ENCODE data around the gene SNTG2.

The SNTG2 gene

DNA sequence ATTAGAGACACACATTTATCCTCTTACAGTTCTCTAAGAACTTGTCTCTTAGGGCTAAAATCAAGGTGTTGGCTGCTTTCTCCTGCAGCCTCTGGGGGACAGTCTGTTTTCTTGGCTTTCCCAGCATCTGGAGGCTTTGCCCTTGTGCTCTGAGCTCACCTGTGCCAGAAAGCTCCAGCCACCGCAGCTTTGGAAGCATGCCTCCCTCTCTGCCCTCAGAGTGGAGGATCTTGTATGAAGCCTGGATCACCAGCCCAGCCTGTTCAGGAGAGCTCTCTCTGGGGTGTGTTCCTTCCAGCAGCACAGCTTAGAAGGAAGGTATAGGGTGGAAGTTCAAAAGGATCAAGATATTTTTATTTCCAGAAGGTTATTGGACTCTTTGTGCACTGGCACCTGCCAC lies 409.5 kb downstream of the SNTG2 start:
- Histone ChIP-seq H3K9ac (ENCODE audit: low read length) (no peak overlapping the region), H3K36me3 (ENCODE audit: control insufficient read depth, insufficient read depth, low read length) (no peaks in the 10 kb centered on the region), H3K27me3 (ENCODE audit: control insufficient read depth, insufficient read depth, low read length) (no peaks in the 10 kb centered on the region)

DNA sequence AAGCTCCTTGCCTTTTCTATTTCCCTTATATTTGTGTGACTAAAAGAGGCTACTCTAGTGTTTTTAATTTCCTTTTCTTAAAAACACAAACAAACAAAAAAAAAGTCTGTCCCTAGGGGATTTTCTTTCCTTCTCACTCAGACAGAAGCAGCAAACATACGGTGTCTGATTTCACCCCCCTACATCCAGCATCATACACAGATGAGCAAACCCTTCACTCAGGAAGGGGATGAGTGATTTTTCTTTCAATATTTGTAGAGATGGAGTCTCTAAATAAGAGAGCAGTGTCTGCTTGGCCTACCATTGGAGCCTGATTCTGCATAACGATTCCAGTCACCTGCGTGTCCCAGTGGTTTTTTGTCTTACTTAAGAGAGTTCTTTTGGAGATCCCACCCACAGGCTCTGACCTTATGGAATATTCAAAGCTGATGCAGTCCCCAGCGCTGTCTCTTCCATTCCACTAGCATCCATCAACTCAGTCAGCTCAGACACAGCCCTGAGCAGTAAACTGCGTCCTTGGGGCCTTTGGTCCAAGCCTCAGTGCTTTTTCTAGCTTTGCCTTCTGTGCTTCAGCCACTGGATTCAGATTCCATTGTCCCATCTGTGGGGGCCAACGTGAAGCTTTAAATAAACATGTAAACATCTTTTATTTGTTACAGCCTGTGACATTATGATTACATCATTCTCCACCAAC lies 410.1 kb downstream of the SNTG2 start:
- H3K36me3 ChIP-seq (ENCODE audit: control insufficient read depth, insufficient read depth, low read length) = no peaks in the 10 kb centered on the region
- no peaks in the 10 kb centered on the region for H3K4me1 ChIP-seq (ENCODE audit: control insufficient read depth, insufficient read depth, low read length)
- no peaks in the 10 kb centered on the region for H3K27me3 ChIP-seq (ENCODE audit: control insufficient read depth, insufficient read depth, low read length)
- no peak overlapping the region for H3K9ac ChIP-seq (ENCODE audit: low read length)
- H3K9me3 ChIP-seq (ENCODE audit: control insufficient read depth, low read length) = no peaks in the 10 kb centered on the region
- no peak overlapping the region for H3K4me3 ChIP-seq (ENCODE audit: low read length)

More for the DNA sequence above, 409.5 kb downstream of the SNTG2 start:
- no peaks in the 10 kb centered on the region for H3K9me3 ChIP-seq (ENCODE audit: control insufficient read depth, low read length)
- H3K4me1 ChIP-seq (ENCODE audit: control insufficient read depth, insufficient read depth, low read length) = no peaks in the 10 kb centered on the region
- H3K4me3 ChIP-seq (ENCODE audit: low read length) = no peak overlapping the region

DNA sequence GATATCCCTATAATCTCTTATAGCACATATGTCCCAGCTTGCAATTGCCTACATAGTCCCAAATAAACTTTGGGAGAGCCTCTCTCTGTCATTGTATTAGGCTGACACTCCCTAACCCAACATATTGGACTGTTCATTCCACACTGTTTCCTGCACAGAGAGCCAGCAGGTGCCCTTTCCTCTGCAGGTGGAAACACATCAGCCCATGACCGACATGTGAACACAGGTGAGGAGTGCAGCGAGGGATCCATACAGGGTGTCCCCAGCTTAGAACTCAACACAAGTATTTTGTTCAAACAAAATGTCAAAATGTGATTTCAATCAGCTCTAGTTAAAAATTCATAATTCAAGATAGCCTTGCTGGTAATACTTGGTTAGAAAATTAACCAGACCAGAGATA lies 412.7 kb downstream of the SNTG2 start:
- Histone ChIP-seq H3K4me1 (ENCODE audit: control insufficient read depth, insufficient read depth, low read length) (no peaks in the 10 kb centered on the region), H3K9me3 (ENCODE audit: control insufficient read depth, low read length) (no peaks in the 10 kb centered on the region), H3K9ac (ENCODE audit: low read length) (no peak overlapping the region), H3K4me3 (ENCODE audit: low read length) (no peak overlapping the region), H3K36me3 (ENCODE audit: control insufficient read depth, insufficient read depth, low read length) (no peaks in the 10 kb centered on the region), H3K27me3 (ENCODE audit: control insufficient read depth, insufficient read depth, low read length) (no peaks in the 10 kb centered on the region)

DNA sequence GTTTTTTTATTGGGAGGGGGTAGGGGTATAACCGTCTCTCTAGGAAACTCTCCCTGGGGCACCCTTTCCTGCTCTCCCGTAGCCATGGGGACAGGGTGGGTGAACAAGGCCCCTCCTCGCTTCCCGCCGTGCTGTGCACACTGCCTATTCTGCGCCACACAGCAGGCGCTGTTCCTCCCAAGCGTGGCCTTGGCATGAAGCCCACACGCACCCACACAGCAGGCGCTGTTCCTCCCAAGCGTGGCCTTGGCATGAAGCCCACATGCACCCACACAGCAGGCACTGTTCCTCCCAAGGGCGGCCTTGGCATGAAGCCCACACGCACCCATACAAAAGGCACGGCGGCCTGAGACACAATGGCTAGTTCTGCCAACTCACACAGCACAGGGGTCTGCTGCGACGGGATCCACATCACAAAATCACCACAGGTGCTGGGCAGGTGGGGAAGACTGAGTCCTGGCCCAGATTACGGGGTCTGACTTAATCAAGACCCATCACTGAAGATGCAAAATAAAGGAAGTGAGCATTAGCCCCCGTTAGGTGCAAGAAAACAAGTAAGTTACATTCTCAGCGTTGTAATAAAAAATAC lies 416.0 kb downstream of the SNTG2 start:
- H3K9me3 ChIP-seq (ENCODE audit: control insufficient read depth, low read length) = no peaks in the 10 kb centered on the region
- H3K27me3 ChIP-seq (ENCODE audit: control insufficient read depth, insufficient read depth, low read length) = no peaks in the 10 kb centered on the region
- no peaks in the 10 kb centered on the region for H3K36me3 ChIP-seq (ENCODE audit: control insufficient read depth, insufficient read depth, low read length)
- no peak overlapping the region for H3K9ac ChIP-seq (ENCODE audit: low read length)
- H3K4me1 ChIP-seq (ENCODE audit: control insufficient read depth, insufficient read depth, low read length) = no peaks in the 10 kb centered on the region
- H3K4me3 ChIP-seq (ENCODE audit: low read length) = no peak overlapping the region

DNA sequence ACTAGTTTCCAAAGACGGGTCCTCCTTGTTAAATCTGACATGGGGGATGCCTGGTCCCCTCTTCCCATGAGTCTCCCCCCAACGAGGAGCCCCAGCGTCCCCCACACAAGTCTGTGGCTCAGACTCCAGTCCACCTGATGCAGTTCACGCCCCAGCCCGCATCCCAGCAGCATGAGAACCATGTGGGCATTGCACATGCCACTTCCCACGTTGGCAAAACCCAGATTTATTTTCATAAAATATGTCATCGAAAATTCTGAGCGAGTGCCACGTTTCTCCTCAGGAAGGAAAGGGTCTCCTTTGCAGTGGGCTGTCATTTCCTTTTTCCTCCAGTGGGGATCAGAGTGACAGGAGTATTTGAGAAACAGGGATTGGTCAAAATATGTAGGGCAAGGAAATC lies 417.0 kb downstream of the SNTG2 start:
- no peak overlapping the region for H3K9ac ChIP-seq (ENCODE audit: low read length)
- H3K9me3 ChIP-seq (ENCODE audit: control insufficient read depth, low read length) = no peaks in the 10 kb centered on the region
- no peaks in the 10 kb centered on the region for H3K4me1 ChIP-seq (ENCODE audit: control insufficient read depth, insufficient read depth, low read length)
- H3K27me3 ChIP-seq (ENCODE audit: control insufficient read depth, insufficient read depth, low read length) = no peaks in the 10 kb centered on the region
- no peak overlapping the region for H3K4me3 ChIP-seq (ENCODE audit: low read length)
- H3K36me3 ChIP-seq (ENCODE audit: control insufficient read depth, insufficient read depth, low read length) = no peaks in the 10 kb centered on the region

DNA sequence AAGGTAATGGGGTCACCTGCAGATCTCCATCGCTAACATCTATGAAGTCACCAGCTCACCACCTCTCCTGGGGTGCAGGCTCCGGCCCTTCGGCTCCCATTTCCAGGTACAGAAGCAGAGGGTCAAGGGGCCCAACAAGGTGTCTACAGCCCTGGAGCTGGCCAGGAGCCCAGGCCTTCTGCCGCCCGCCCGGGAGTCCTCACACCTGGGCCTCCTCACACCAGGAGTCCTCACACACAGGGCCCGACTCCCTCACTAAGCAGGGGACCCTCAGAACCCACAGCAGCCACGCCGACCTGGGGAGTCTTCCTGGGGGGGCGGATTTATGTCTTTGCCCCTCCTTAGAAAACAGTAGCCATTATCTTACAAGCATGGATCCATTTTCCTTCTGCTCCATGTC lies 419.3 kb downstream of the SNTG2 start:
- no peaks in the 10 kb centered on the region for H3K36me3 ChIP-seq (ENCODE audit: control insufficient read depth, insufficient read depth, low read length)
- H3K9ac ChIP-seq (ENCODE audit: low read length) = no peak overlapping the region
- no peaks in the 10 kb centered on the region for H3K27me3 ChIP-seq (ENCODE audit: control insufficient read depth, insufficient read depth, low read length)
- no peak overlapping the region for H3K4me3 ChIP-seq (ENCODE audit: low read length)
- H3K4me1 ChIP-seq (ENCODE audit: control insufficient read depth, insufficient read depth, low read length) = no peaks in the 10 kb centered on the region
- no peaks in the 10 kb centered on the region for H3K9me3 ChIP-seq (ENCODE audit: control insufficient read depth, low read length)

DNA sequence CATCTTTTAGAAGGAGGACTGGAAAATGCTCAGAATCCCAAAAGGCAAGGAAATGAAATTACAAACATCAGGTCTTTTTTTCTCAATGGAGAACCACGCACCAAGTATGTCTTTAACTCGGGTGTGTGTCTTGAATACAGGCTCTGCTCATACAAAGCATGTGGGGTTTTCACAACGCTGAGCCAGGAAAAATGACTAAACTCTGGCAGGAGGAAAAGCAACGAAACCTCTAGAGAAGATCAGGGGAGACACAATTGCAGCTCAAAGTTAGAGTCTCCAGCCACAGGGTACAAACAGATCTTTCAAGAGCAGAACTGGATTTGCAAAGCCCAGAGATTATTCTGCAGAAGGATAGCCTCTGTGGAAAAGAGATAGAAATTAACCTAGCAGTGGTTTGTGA lies 419.8 kb downstream of the SNTG2 start:
- Histone ChIP-seq H3K27me3 (ENCODE audit: control insufficient read depth, insufficient read depth, low read length) (no peaks in the 10 kb centered on the region), H3K9me3 (ENCODE audit: control insufficient read depth, low read length) (no peaks in the 10 kb centered on the region), H3K4me3 (ENCODE audit: low read length) (no peak overlapping the region), H3K36me3 (ENCODE audit: control insufficient read depth, insufficient read depth, low read length) (no peaks in the 10 kb centered on the region), H3K9ac (ENCODE audit: low read length) (no peak overlapping the region), H3K4me1 (ENCODE audit: control insufficient read depth, insufficient read depth, low read length) (no peaks in the 10 kb centered on the region)

DNA sequence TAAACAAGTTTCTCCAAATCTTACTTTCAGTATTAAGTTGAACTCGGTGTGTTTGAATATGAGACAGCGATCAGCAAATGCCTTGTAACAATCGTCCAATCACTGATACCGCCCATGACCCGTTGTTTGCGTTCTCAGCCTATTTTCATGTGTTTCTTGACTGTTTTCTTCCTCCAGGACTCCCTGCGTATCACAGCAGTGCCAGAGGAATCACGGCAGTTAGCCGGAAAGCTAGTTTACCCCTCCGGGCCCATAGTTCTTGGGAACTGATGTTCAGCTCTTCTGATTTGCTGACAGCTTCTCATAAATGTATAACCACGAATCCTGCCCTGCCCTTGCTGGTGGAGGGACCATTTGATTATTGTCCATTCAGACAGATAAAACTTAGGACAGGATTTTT lies 420.4 kb downstream of the SNTG2 start:
- H3K9ac ChIP-seq (ENCODE audit: low read length) = no peak overlapping the region
- no peaks in the 10 kb centered on the region for H3K9me3 ChIP-seq (ENCODE audit: control insufficient read depth, low read length)
- H3K4me1 ChIP-seq (ENCODE audit: control insufficient read depth, insufficient read depth, low read length) = no peaks in the 10 kb centered on the region
- no peaks in the 10 kb centered on the region for H3K36me3 ChIP-seq (ENCODE audit: control insufficient read depth, insufficient read depth, low read length)
- no peaks in the 10 kb centered on the region for H3K27me3 ChIP-seq (ENCODE audit: control insufficient read depth, insufficient read depth, low read length)
- no peak overlapping the region for H3K4me3 ChIP-seq (ENCODE audit: low read length)

DNA sequence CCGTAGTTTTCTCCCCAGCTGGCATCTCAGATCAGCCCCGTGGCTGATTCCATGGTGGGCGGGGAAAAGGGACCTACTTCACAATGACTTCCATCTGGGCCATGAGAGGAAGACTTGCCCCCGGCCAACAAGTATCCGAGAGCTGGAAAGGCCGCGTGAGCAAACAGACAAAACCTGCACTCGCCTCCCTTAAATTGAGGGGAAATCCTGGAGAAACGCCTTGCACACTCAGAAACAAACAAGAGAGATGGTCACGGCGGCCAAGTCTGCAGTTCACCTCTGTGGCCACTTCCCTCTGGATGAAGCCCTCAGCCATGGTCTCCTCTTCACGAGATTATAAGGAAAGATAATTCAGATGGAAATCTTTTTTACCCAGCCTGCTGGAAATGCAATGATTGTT lies 423.2 kb downstream of the SNTG2 start:
- H3K27me3 ChIP-seq (ENCODE audit: control insufficient read depth, insufficient read depth, low read length) = no peaks in the 10 kb centered on the region
- no peak overlapping the region for H3K4me3 ChIP-seq (ENCODE audit: low read length)
- no peak overlapping the region for H3K9ac ChIP-seq (ENCODE audit: low read length)
- H3K4me1 ChIP-seq (ENCODE audit: control insufficient read depth, insufficient read depth, low read length) = no peaks in the 10 kb centered on the region
- H3K36me3 ChIP-seq (ENCODE audit: control insufficient read depth, insufficient read depth, low read length) = no peaks in the 10 kb centered on the region
- no peaks in the 10 kb centered on the region for H3K9me3 ChIP-seq (ENCODE audit: control insufficient read depth, low read length)

DNA sequence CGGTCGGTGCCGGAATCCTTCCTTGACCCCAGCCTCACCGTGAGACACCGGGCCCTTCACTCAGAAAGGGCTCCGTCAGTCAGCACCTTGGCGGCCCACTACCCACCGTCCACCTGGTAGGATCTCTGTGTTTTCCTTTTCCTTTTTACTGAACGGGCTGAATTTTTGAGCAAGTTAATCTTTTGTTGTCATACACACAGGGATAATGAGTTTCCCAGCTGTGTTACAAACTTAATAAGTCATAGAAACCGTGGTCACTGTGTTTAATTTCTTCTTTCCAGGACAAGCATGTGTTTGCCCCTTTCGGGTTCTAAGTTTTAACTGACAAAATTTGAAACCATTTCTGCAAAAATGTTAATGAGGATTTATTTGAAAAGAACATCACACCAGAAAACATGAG lies 423.6 kb downstream of the SNTG2 start:
- H3K4me1 ChIP-seq (ENCODE audit: control insufficient read depth, insufficient read depth, low read length) = no peaks in the 10 kb centered on the region

DNA sequence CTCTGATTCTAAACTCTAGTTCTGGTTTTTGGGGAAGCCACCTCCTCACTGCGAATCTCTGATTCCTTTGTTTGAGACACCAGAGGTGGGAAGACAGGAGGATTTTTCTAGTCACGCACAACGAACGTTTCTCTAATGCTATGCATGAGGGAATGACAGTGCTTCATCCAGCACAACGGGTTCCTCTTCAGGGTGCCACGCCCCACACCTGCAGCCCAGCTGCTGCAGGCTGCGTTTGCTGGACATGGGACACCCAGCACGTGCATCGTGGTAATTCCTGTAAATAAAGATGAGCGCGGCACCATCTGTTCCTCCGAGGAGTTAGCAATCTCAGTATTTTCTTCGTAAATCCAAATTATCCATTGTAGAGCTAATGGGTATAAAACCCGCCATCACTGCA lies 425.1 kb downstream of the SNTG2 start:
- H3K27me3 ChIP-seq (ENCODE audit: control insufficient read depth, insufficient read depth, low read length) = no peaks in the 10 kb centered on the region
- H3K9ac ChIP-seq (ENCODE audit: low read length) = no peak overlapping the region
- H3K4me3 ChIP-seq (ENCODE audit: low read length) = no peak overlapping the region
- H3K9me3 ChIP-seq (ENCODE audit: control insufficient read depth, low read length) = no peaks in the 10 kb centered on the region
- no peaks in the 10 kb centered on the region for H3K4me1 ChIP-seq (ENCODE audit: control insufficient read depth, insufficient read depth, low read length)
- no peaks in the 10 kb centered on the region for H3K36me3 ChIP-seq (ENCODE audit: control insufficient read depth, insufficient read depth, low read length)

More for the DNA sequence above, 423.6 kb downstream of the SNTG2 start:
- Histone ChIP-seq H3K4me3 (ENCODE audit: low read length) (no peak overlapping the region), H3K36me3 (ENCODE audit: control insufficient read depth, insufficient read depth, low read length) (no peaks in the 10 kb centered on the region), H3K9ac (ENCODE audit: low read length) (no peak overlapping the region), H3K27me3 (ENCODE audit: control insufficient read depth, insufficient read depth, low read length) (no peaks in the 10 kb centered on the region), H3K9me3 (ENCODE audit: control insufficient read depth, low read length) (no peaks in the 10 kb centered on the region)

DNA sequence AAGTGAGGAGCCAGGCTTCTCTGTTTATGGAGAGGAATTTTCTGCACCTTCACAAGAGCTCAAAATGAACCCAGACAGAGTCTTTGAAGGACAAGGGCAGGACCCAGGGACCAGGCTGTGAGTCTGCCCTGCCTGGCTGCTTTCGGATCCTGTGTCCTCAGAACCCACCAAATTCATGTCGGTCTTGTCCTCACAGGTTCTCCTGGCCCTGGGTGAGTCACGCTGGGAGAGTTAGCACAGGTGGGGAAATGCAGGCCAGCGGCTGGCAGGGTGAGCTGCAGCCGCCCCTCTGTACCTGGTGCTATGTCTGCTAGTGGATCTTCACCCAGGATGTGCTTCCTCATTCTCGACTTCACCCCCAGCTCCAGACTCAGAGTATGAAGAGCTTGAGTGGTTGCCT lies 426.8 kb downstream of the SNTG2 start:
- H3K9ac ChIP-seq (ENCODE audit: low read length) = no peak overlapping the region
- no peaks in the 10 kb centered on the region for H3K27me3 ChIP-seq (ENCODE audit: control insufficient read depth, insufficient read depth, low read length)
- H3K9me3 ChIP-seq (ENCODE audit: control insufficient read depth, low read length) = no peaks in the 10 kb centered on the region
- H3K4me3 ChIP-seq (ENCODE audit: low read length) = no peak overlapping the region
- H3K36me3 ChIP-seq (ENCODE audit: control insufficient read depth, insufficient read depth, low read length) = no peaks in the 10 kb centered on the region
- no peaks in the 10 kb centered on the region for H3K4me1 ChIP-seq (ENCODE audit: control insufficient read depth, insufficient read depth, low read length)

Data from mucosa of stomach (tissue), 1 donor.